Stimulated activated CD4-positive, alpha-beta T cell treated with anti-CD3 and anti-CD28 coated beads, Interleukin-2, amount 100 ng/mL, for 24 hours (primary cell): ENCODE measurements around the gene ITGB2.
A peak's percentile ranks its signal among the peaks of the same experiment; 100 is the strongest.

Experiments
- DNase-seq, 2 donors: peaks; one replicate each; pipeline ENCODE4 v3.0.0-alpha.2; 2020

ITGB2 gene

GRCh38 chr21:44955141-44955797 is 34.6 kb upstream of the ITGB2 start:
- DNase-seq = no peak

GRCh38 chr21:44954281-44954771 is 33.6 kb upstream of the ITGB2 start:
- DNase-seq = no peak

- no peak for DNase-seq
These were observed 32.9 kb upstream of the ITGB2 start for GRCh38 chr21:44953628-44954021.

- DNase-seq = no peak
These were observed 32.4 kb upstream of the ITGB2 start for GRCh38 chr21:44952929-44953627.

GRCh38 chr21:44952116-44952928 is 31.6 kb upstream of the ITGB2 start:
- DNase-seq = no peak

- DNase-seq = no peak
These were observed 30.7 kb upstream of the ITGB2 start for GRCh38 chr21:44951186-44951915.

GRCh38 chr21:44950351-44950750 is 29.7 kb upstream of the ITGB2 start:
- DNase-seq = no peak

GRCh38 chr21:44949779-44950198 is 29.1 kb upstream of the ITGB2 start:
- DNase-seq = peak; percentile 87 to 88

GRCh38 chr21:44949161-44949778 is 28.6 kb upstream of the ITGB2 start:
- no peak for DNase-seq

GRCh38 chr21:44948426-44949120 is 27.9 kb upstream of the ITGB2 start:
- DNase-seq = no peak

GRCh38 chr21:44947930-44948331 is 27.2 kb upstream of the ITGB2 start:
- DNase-seq = no peak

- no peak for DNase-seq
These were observed 26.6 kb upstream of the ITGB2 start for GRCh38 chr21:44947111-44947929.

GRCh38 chr21:44946254-44947041 is 25.7 kb upstream of the ITGB2 start:
- no peak for DNase-seq

GRCh38 chr21:44944596-44944995 is 23.9 kb upstream of the ITGB2 start:
- DNase-seq = no peak

GRCh38 chr21:44943686-44944550 is 23.2 kb upstream of the ITGB2 start:
- no peak for DNase-seq

- no peak for DNase-seq
These were observed 22.4 kb upstream of the ITGB2 start for GRCh38 chr21:44943005-44943685.

- DNase-seq = no peak
These were observed 21.9 kb upstream of the ITGB2 start for GRCh38 chr21:44942566-44942965.

- no peak for DNase-seq
These were observed 20.9 kb upstream of the ITGB2 start for GRCh38 chr21:44941567-44941966.
